Stimulated activated CD8-positive, alpha-beta memory T cell treated with anti-CD3 and anti-CD28 coated beads, Interleukin-4, amount 100 ng/mL, for 1 hour (primary cell): ENCODE results near the gene PLCE1.

ENCODE experiments used
- DNase-seq, 2 donors: peaks; one replicate each; pipeline ENCODE4 v3.0.0-alpha.2; 2020; ENCODE audit warnings: low read depth in 2 of 2, low spot score in 1 of 2

Gene PLCE1

DNA sequence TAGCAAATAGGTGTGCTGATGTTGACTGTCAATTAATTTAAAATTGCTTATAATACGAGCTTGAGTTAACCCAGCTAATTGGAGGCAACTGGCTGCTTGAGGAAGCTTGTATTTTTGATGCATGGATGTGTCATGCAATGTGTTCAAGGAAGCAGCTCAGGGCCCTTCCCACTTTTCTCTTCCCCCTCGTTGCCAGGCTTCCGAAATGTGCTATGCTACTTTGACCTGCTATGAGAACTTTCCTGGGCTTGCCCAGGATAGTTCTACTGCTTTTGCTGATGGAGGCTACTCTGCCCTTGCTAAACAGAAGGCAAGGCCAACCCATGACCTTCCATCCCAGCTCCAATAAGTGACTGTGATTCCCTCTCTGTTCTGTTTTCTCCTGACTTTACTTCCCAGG, 24.4 kb downstream of the PLCE1 start:
- DNase-seq = no peak

DNA sequence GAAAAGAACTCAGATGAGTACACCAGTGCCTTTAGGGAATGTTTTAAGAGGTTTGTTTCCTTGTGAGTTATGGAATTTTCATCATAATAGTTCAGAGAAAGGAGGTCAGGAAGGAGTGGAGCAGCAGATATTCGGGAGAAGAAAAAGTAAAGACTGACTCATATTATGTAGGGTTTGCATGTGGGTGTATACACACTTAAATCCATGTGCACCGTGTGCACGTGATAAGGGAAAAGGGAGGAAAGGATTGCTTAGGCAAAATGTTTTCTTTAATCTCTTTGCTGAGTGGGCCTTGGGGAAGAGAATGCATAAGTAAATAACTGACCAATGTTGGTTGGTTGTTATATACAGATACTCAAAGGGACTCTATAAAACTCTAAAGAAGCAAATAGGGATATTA, 30.2 kb downstream of the PLCE1 start:
- no peak for DNase-seq

- no peak for DNase-seq
Measured at GRCh38 chr10:94024407-94024806, 30.7 kb downstream of the PLCE1 start.

- DNase-seq = no peak
Measured at GRCh38 chr10:94025806-94026205, 32.1 kb downstream of the PLCE1 start.

DNA sequence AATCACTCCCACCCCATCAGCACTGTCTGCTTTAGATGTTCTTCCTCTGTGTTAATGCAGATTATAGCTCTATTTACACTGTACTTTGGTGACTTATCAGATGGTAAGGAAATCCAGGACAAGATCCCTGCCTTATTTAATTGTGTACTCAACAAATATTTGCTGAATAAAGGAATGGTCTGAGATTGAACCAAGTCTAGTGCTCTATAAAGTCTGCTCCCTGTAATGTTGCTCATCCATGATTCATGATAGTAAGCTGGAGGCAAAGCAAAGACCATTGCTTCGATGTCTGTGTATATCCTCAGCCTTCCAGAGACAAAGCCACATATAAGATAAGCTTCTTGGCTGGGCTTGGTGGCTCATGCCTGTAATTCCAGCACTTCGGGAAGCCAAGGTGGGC, 33.5 kb downstream of the PLCE1 start:
- DNase-seq = no peak

DNA sequence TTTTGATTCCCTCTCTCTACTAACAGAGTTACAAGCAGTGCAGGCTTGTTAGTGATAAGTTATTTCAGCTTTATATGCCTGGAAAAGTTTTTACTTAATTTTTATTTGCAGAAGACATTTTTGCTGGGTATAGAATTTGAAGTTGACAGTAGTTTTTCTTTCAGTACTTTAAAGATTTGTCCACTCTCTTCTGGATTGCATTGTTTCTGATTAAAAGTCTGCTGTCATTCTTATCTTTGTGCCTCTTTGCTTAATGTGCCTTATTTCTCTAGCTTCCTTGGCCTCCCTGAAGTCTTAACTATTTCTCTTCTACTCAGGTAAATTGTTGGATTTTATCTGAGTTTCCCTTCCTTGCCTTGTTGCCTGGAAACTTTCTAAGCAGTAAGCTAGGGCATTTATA, 36.2 kb downstream of the PLCE1 start:
- DNase-seq = no peak

DNA sequence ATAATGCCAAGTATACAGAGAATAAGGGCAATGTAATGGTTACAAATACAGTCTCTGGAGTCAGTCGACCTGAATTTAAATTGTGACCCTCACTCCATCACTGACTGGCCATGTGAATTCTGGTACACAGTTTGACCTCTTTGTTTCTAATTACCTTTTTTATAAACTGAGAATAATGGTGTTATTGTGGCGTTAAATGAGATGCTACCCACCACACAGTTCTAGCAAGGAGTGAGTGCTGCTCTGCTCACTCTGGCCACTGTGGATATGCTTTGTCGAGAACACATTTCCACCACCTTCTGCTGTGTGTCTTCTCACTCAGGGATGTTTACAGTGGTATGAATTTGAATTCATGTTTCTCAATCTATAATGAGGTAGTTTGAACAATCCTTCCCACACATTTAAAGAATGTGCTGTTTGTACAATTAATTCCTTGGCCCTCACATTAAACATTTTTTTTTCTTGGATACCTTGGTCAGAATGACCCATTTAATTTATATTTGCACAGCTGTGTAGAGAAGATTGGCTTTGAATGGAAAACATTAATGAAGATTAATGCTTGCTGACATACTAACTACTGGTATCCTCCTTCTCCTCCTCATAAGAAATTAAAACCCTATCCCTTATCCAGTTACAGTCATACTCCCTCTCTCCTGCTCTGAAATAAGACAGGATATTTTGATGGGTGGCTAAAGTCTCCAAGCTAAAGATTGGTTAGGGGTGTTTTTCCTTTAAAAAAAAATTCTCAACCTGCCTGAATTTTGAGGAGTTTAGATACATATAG, 42.4 kb downstream of the PLCE1 start:
- no peak for DNase-seq

GRCh38 chr10:94036766-94037033, 43.0 kb downstream of the PLCE1 start:
- DNase-seq = no peak

GRCh38 chr10:94037286-94037685, 43.6 kb downstream of the PLCE1 start:
- DNase-seq = no peak

DNA sequence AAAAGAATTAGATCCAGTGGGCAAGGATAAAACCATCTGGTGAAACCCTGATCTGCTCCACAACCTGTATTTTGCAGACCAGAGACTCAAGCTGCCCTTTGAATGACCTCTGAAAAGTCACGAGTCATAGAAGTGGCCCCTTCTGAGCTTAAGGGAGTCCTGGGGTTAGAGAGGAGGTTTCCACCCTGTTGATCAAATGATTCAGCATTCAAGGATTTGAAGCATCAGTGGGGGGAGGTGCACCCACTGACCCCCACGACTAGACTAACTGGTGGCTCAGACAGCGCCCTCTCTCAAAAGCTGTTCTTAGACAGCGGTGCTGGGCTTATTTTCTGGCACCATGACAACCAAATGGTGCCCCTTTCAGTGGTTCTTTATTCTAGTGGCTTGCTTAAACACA, 44.3 kb downstream of the PLCE1 start:
- DNase-seq = no peak

DNA sequence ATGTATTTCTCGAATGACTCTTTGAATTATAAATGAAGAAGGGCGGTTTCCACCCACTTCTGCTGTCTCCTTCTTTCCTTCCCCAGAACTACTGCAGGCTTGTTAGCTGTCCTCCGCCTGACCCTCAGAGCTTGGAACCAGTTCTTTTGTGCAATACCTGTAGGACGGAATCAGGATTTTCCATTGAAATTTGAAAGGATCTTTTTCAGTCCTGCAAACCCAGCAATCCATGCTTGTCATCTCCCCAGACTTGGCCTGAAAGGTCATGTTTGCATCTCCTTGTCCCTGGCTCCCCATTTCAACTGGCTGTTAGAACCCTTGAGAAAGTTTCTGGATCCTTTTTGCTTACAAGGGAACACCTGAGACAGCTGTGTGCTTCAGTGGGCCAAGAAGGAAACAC, 47.5 kb downstream of the PLCE1 start:
- DNase-seq = no peak

DNA sequence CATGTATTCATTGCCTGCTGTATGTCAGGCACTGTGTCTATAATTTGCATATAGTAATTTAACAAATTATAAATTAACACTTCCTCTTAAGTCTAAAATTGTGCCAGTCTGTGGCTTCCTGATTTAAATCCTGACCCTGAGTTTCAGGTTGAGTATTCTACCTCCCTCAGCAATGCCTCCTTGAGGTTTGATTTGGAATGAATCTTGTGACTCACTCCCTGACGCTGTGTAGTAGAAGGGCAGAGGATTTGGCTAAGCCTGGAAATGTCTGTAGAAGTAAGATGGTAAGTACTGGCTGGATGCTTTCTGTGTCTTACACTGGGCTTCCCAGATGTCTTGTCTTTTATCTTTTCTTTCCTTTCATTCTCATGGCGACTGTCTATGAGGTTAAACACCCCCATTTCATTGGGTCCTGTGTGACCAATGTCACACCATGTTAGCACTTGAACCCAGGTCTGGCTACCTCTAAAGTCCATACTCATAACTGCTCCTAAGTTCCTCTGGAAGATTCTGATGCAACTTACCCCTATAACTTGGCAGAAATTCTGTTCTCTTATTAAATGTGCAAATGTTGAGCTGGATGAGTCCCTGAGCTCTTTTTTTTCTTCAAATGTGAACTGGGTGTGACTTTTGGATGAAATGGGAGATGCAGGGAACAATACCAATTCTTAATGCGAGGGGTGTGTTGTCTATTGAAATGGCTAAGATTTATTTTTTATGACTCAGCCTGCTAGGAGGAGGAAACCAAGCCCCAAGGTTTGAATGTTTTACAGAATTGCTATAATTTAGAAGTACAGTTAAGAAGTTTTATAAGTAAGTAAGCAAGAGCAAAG, 48.5 kb downstream of the PLCE1 start:
- DNase-seq = no peak

DNA sequence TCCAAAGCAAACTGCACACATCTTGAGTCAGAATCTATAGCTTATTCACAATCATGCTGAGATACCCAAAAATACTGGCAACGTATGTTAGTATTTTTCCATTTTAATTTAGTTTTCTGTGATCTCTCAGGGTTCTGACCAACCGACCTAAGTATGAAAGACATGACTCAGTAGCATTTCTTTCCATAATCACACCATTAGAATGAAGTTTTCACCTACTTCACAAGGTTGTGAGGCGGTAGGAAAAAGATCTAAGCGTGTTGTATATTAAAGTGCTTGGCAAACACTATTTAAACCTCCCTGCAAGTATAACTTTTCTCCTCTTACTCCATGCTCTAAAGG, 49.1 kb downstream of the PLCE1 start:
- DNase-seq = no peak
